Heart right ventricle (tissue), 16 donors: ENCODE results near the gene RFPL2. TPM values are rescaled to one million over a fixed set of nuclear protein-coding genes. Genes with fewer than 3 reads are reported as not detected.

Source experiments
- ATAC-seq, 8 donors: fragments of 200-7000 bp; cut with Tn5 transposase; one replicate each; pipeline ENCODE4 v1.9.1; 2020; ENCODE audit warnings: mild to moderate bottlenecking in 8 of 8, moderate library complexity in 8 of 8, moderate number of reproducible peaks in 1 of 8
- DNase-seq, 2 donors: peaks; one replicate each; pipeline ENCODE4 v3.0.0-alpha.2; 2020
- H3K27ac ChIP-seq, 10 donors: fragments of 200-600 bp; sonication (generic) in 2 of 10; one replicate each; pipeline versions ENCODE4 v1.5.0 to v1.8.0; 2020 to 2022; ENCODE audit warnings: mild to moderate bottlenecking in 3 of 10
- H3K27me3 ChIP-seq, 7 donors: fragments of 200-600 bp; one replicate each; pipeline ENCODE4 v1.8.0; 2021 to 2022; ENCODE audit warnings: mild to moderate bottlenecking in 2 of 7
- H3K36me3 ChIP-seq, 9 donors: fragments of 200-600 bp; sonication (generic) in 1 of 9; one replicate each; pipeline versions ENCODE4 v1.5.0 to v1.8.0; 2020 to 2022; ENCODE audit warnings: mild to moderate bottlenecking in 2 of 9
- H3K4me1 ChIP-seq, 9 donors: fragments of 200-600 bp; sonication (generic) in 1 of 9; one replicate each; pipeline versions ENCODE4 v1.5.0 to v1.8.0; 2020 to 2022; ENCODE audit warnings: mild to moderate bottlenecking in 4 of 9
- H3K4me3 ChIP-seq, 10 donors: fragments of 200-600 bp; sonication (generic) in 2 of 10; one replicate each; pipeline versions ENCODE4 v1.5.0 to v1.8.0; 2020 to 2022; ENCODE audit warnings: mild to moderate bottlenecking in 7 of 10, moderate library complexity in 2 of 10
- H3K9me3 ChIP-seq, 11 donors: fragments of 200-600 bp in 10 of 11; sonication (generic) in 2 of 11; one replicate each; pipeline versions ENCODE4 v1.5.0 to v1.8.0; 2013 to 2022; ENCODE audit warnings: mild to moderate bottlenecking in 2 of 11, control low read depth in 1 of 11, moderate library complexity in 1 of 11
- WGBS, 2 donors: extraction: QIAGEN DNeasy Blood & Tissue Kit; methylation state at CpG; one replicate each; pipeline ENCODE4 v1.1.7; 2013; ENCODE audit warnings: inconsistent platforms in 1 of 2; 5-methylcytosine and 5-hydroxymethylcytosine counted together
- intact Hi-C, 10 donors: fragments of 100-400 bp; cut with DNase I; formaldehyde crosslinking; loops; one replicate each; pipeline versions ENCODE4 v1.11.1 to v1.14.2; 2022
- polyA plus RNA-seq, 2 donors: library from polyadenylated mRNA; stranded (reverse); fragments of 200-250 nt; gene quantifications; one replicate each; pipeline ENCODE4 v1.2.3, GENCODE V29; 2013
- total RNA-seq, 10 donors: library from RNA; stranded (reverse); fragmentation: NEBNext Ultra II Directional in 3 of 10; extraction: Animal tissue kit (Norgen Biotek cat#: 25700) in 3 of 10; gene quantifications; one replicate each; pipeline versions ENCODE4 v1.2.1 to v1.2.4, GENCODE V29; 2021 to 2023
- TF ChIP-seq, protein P1 (sequence below), 9 donors: fragments of 200-600 bp; sonication (generic) in 2 of 9; IDR thresholded peaks; one replicate each; pipeline versions ENCODE4 v1.5.0 to v1.8.0; 2021 to 2022; ENCODE audit warnings: antibody characterized with exemption in 9 of 9, mild to moderate bottlenecking in 5 of 9, moderate library complexity in 1 of 9
- donor health status: Arrhythmogenic right ventricular cardiomyopathy.
- donor health status: ischemic (EF 13 %, LVEDD 7.1; RV severe dilation, severe dysfunction).
- donor health status: healthy with polysubstance abuse.
- donor health status: DM: no; HTN: yes; CAD: no.
- donor health status: DM: no; HTN: no; CAD: no.
- donor health status: ischemic (EF 25% LVEDD 6.9; RV normal size, moderate dysfunction).
- donor health status: ischemic (EF 25% LVEDD 5.7; RV mildly dilated, moderate dysfunction).
- donor health status: healthy.
- donor health status: DM: yes; HTN: yes; CAD: no.
- donor health status: Ischemic cardiomyopathy.
- donor health status: ischemic (EF 35%, LVEDD 5.7; RV mildly dilated, moderate dysfunction).
- donor health status: nonischemic (EF 11% LVEDD 7.7; RV severe dilation, severe dysfunction).
- donor health status: DM: yes; HTN: yes; CAD: no.
- donor health status: PGD.
- donor health status: ischemic (EF 29% LVEDD 5.4; RV normal size, mild dysfunction).
- donor health status: nonischemic (EF 23%, LVEDD 6.1; RV moderate dilation, normal function).

The RFPL2 gene
- total and polyA plus RNA-seq, 12 donors = 0.03 TPM; not detected in 11

DNA sequence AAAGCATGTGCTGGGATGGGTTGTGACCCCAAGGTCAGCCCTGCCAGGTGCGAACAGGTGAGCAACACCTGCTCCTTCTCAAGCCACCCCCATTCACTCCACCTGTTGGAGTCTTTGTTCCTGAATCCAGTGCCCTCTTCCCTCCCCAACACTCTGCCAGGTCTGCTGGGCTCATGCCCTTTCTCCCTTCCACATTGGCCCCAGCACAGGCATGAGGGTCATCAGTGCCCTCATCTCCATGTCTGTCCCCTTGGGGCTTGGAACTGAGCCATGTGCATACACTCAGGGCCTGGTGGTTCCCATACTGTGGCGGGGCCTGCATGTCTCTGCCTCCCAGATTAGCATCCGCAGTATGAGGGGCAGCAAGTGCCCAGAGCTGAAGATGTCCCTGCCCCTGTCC is 19.1 kb downstream of the RFPL2 start:
- Histone ChIP-seq H3K36me3 (no peaks in the 10 kb centered on the region), H3K4me1 (no peaks in the 10 kb centered on the region), H3K9me3 (no peaks in the 10 kb centered on the region), H3K27me3 (peaks cover 0 to 37% (median under 1%) of the 10 kb centered on the region in 7 donors), H3K27ac (no peak overlapping the region), H3K4me3 (no peak overlapping the region)
- 85 to 90% methylated on average over 3 of the region's 3 CpGs for WGBS, 2 donors
- ATAC-seq = no peak
- DNase-seq = no peak
- intact Hi-C loops = no loop called here
- TF ChIP-seq, protein P1, sequence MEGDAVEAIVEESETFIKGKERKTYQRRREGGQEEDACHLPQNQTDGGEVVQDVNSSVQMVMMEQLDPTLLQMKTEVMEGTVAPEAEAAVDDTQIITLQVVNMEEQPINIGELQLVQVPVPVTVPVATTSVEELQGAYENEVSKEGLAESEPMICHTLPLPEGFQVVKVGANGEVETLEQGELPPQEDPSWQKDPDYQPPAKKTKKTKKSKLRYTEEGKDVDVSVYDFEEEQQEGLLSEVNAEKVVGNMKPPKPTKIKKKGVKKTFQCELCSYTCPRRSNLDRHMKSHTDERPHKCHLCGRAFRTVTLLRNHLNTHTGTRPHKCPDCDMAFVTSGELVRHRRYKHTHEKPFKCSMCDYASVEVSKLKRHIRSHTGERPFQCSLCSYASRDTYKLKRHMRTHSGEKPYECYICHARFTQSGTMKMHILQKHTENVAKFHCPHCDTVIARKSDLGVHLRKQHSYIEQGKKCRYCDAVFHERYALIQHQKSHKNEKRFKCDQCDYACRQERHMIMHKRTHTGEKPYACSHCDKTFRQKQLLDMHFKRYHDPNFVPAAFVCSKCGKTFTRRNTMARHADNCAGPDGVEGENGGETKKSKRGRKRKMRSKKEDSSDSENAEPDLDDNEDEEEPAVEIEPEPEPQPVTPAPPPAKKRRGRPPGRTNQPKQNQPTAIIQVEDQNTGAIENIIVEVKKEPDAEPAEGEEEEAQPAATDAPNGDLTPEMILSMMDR (IDR thresholded peaks at IDR 0.05) = no peak

DNA sequence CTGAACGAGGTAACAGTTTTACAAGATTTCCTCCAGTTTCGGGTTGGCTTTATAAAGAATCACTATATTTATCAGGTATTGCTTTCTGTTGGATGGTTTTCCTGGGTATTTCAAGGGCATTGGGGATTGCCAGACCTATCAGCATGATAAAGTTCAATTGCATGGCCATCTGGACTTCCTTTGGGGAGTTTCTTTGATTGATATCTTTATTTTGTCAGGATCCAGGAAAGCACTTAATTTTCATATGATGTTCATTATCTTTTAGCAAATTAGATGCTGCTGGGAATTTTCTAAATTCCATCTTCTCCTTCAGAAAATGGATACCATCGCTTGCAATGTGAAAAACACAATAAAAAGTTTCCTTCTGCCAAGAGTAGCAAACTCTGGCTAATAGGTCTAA is 21.2 kb downstream of the RFPL2 start:
- ATAC-seq = no peak
- TF ChIP-seq, protein P1 (IDR thresholded peaks at IDR 0.05) = no peak

DNA sequence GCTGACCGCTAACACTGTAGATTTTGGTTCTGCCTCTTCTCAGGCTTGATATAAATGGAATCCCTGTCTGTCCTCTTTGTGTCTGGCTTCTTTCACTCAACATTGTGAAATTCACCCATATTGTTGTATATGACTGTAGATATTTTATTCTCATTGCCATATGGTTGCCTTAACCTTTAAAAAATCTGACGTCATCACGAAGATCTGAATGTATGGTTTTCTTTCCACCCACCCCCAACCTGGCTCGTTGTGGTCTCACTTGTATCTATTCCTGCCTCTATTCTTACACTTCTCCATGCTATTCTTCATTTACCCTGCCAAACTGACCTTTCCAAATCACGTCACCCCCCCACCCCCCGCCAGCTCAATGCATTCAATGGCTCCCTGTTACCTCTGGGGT is 23.8 kb downstream of the RFPL2 start:
- WGBS, 2 donors = 70 to 81% methylated on average over 6 of the region's 6 CpGs
- ATAC-seq (no peak), DNase-seq (no peak)
- intact Hi-C loops = no loop called here
- H3K9me3 ChIP-seq = no peaks in the 10 kb centered on the region
- no peak overlapping the region for H3K4me3 ChIP-seq
- H3K27ac ChIP-seq = no peak overlapping the region
- TF ChIP-seq, protein P1 (IDR thresholded peaks at IDR 0.05) = no peak
- no peaks in the 10 kb centered on the region for H3K36me3 ChIP-seq
- peaks cover 0 to 2% (median 0%) of the 10 kb centered on the region in 9 donors for H3K4me1 ChIP-seq
- peaks cover 5 to 58% (median 35%) of the 10 kb centered on the region in 7 donors for H3K27me3 ChIP-seq

More for the DNA sequence above, 21.2 kb downstream of the RFPL2 start:
- H3K4me1 ChIP-seq = no peaks in the 10 kb centered on the region
- intact Hi-C loops = no loop called here
- WGBS, 2 donors = 71 to 79% methylated on average over 3 of the region's 3 CpGs
- DNase-seq = no peak
- no peaks in the 10 kb centered on the region for H3K9me3 ChIP-seq
- H3K36me3 ChIP-seq = no peaks in the 10 kb centered on the region
- H3K27me3 ChIP-seq = peaks cover 0 to 37% (median 11%) of the 10 kb centered on the region in 7 donors
- no peak overlapping the region for H3K27ac ChIP-seq
- no peak overlapping the region for H3K4me3 ChIP-seq

DNA sequence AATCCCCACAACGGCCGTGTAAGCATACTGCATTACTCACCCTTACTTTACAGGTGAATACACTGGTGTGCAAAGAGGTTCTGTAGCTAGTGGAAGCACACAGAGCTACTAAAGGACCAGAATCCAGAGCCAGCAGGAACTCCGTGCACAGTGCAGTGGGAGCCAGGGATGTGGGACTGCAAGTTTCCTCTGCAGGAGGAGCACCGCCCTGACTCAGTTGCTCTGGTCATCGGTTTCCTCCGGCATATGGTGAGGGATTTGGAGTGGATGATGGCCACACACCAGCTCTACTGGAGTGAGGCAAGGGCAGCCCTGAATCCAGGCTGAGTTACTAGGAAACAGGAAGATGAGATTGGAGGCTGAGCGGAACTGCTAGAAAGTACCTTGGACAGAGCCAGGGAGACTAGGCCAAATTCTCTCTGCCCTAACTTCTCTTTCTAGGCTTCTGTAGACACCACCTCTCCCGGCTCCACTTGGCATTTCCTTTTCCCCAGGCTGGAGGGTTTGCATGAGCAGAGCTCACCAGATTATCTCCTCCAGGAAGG is 27.6 kb downstream of the RFPL2 start:
- Histone ChIP-seq H3K9me3 (no peaks in the 10 kb centered on the region), H3K27ac (no peak overlapping the region), H3K4me3 (no peak overlapping the region), H3K4me1 (peaks cover 0 to 9% (median 0%) of the 10 kb centered on the region in 9 donors), H3K36me3 (no peaks in the 10 kb centered on the region), H3K27me3 (peaks cover 9 to 77% (median 56%) of the 10 kb centered on the region in 7 donors)
- no peak for ATAC-seq
- intact Hi-C loops = no loop called here
- no peak for DNase-seq
- 85 to 90% methylated on average over 8 of the region's 8 CpGs for WGBS, 2 donors
- TF ChIP-seq, protein P1 (IDR thresholded peaks at IDR 0.05) = no peak
